Right atrium auricular region (tissue), 2 donors: ENCODE data around the gene SRSF9. TPM values are rescaled to one million over a fixed set of nuclear protein-coding genes. Genes with fewer than 3 reads are reported as not detected.

ENCODE experiments used
- DNase-seq: peaks from one replicate; pipeline ENCODE4 v3.0.0-alpha.2; 2019; ENCODE audit warnings: low spot score
- H3K27ac ChIP-seq, 2 donors: fragments of 200-600 bp; sonication (generic); 1 replicate in 1 of 2; 2 replicates in 1 of 2; pipeline ENCODE4 v1.5.1; 2016 to 2019
- H3K27me3 ChIP-seq, 2 donors: fragments of 200-600 bp; sonication (generic); one replicate each; pipeline versions ENCODE4 v1.5.1 to v1.6.0; 2017 to 2019
- H3K36me3 ChIP-seq: fragments of 200-600 bp; sonication (generic); one replicate; pipeline ENCODE4 v1.5.1; 2016
- H3K4me1 ChIP-seq, 2 donors: fragments of 200-600 bp; sonication (generic); one replicate each; pipeline versions ENCODE4 v1.5.1 to v1.6.0; 2017 to 2019
- H3K4me3 ChIP-seq, 2 donors: fragments of 200-600 bp; sonication (generic); 1 replicate in 1 of 2; 2 replicates in 1 of 2; pipeline ENCODE4 v1.5.1; 2017 to 2019; ENCODE audit warnings: mild to moderate bottlenecking in 1 of 2, moderate library complexity in 1 of 2
- H3K9me3 ChIP-seq, 2 donors: fragments of 200-600 bp; sonication (generic); one replicate each; pipeline ENCODE4 v1.5.1; 2019
- total RNA-seq, 2 donors: library from RNA; depleted of rRNA; stranded (reverse); fragments of >200 nt; gene quantifications; one replicate each; pipeline ENCODE4 v1.1.0, GENCODE V29; 2016
- TF ChIP-seq, protein P1 (sequence below), 2 donors: fragments of 200-600 bp; sonication (generic); IDR thresholded peaks; one replicate each; pipeline ENCODE4 v1.5.1; 2019; ENCODE audit warnings: antibody characterized with exemption in 2 of 2

The SRSF9 gene
- total RNA-seq, 2 donors from 2014 or later, result 18.7 to 31.4 TPM

DNA sequence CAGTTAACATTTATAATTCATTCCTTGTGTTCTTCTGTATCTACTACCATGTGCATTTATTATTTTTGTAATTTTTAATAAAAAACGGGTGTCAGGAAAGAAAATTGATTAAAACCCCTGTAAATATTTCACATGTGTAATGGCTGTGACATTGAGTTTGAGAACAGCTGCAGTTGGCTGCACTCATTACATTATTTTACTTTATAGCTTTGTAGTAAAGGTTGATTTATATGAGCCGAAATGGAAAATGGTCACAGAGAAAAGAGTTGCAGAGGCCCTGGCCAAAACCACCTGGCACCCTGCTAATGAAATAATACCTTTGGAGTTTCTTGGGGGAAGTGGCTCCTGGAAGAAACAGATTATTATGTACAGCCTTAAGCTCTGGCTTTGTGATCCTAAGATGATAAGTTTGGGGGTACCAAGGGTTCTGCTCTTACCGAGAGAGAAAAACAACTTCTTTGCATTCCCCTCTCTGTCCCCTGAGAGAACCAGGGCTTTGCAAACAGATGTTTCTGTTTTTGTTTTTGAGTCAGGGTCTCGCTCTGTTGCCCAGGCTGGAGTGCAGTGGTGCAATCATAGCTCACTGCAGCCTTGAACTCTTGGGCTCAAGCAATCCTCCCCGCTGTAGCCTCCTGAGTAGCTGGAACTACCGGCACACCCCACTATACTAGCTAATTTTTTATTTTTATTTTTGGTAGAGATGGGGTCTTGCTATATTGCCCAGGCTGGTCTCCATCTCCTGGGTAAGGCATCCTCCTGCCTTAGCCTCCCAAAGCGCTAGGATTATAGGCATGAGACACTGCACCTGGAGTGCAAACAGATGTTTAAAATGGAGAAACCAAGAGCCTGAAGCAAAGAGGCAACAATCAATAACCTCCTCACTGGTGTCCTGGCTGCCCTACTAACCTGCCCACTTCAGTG lies 16.7 kb upstream of the SRSF9 start:
- Histone ChIP-seq H3K36me3 (no peaks in the 10 kb centered on the region), H3K27me3 (no peaks in the 10 kb centered on the region), H3K4me1 (no peaks in the 10 kb centered on the region), H3K9me3 (no peaks in the 10 kb centered on the region), H3K4me3 (no peak overlapping the region), H3K27ac (no peak overlapping the region)
- TF ChIP-seq, protein P1, sequence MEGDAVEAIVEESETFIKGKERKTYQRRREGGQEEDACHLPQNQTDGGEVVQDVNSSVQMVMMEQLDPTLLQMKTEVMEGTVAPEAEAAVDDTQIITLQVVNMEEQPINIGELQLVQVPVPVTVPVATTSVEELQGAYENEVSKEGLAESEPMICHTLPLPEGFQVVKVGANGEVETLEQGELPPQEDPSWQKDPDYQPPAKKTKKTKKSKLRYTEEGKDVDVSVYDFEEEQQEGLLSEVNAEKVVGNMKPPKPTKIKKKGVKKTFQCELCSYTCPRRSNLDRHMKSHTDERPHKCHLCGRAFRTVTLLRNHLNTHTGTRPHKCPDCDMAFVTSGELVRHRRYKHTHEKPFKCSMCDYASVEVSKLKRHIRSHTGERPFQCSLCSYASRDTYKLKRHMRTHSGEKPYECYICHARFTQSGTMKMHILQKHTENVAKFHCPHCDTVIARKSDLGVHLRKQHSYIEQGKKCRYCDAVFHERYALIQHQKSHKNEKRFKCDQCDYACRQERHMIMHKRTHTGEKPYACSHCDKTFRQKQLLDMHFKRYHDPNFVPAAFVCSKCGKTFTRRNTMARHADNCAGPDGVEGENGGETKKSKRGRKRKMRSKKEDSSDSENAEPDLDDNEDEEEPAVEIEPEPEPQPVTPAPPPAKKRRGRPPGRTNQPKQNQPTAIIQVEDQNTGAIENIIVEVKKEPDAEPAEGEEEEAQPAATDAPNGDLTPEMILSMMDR (IDR thresholded peaks at IDR 0.05), result no peak
- DNase-seq, result no peak

DNA sequence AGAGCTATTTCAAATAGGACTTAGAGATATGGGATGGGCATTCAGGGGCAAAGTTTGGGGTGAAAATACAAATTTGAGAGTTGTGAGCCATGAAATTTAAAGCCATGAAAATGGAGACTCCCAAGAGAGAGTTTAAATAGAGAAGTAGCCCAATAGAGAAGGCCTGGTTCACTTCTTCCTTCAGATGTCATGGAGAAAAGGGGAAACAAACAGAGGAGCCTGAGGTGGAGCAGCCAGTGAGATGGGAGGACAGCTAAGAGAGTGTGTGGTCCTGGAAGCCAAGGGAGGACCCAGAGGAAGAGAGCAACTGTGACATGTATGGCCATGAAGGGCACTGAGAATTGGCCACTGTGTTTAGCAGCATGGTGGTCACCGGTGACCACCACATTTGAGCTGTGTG lies 14.1 kb upstream of the SRSF9 start:
- TF ChIP-seq, protein P1 (IDR thresholded peaks at IDR 0.05), result no peak

DNA sequence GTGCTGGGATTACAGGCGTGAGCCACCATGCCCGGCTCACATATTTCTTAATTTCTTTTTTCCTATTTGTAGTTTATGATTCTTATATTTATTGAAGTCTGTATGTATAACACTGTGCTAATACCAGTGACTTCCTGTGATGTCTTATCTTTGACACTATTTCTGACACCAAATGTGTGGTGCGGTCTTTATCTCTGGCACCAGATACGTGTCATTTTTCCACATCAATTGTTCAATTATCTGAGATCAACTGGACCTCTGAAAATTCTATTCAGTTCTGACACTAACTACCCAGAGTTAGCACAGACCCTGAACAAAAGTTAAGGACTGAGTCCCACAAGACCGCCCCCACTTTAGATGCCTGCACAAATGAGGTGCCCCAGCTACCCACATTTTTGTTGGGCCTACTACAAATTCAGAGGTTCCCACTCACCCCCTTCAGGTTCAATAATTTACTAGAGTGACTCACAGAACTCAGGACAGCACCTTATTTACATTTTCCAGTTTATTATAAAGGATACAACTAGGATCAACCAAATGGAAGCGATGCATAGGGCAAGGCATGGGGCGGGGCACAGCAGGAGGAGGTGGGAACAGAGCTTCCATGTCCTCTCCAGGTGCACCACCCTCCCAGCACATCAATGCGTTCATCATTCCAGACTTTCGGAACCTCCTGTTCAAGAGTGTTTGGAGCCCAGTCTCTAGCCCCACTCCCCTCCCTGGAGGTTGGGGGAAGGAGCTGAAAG lies 11.6 kb upstream of the SRSF9 start:
- no peaks in the 10 kb centered on the region for H3K27me3 ChIP-seq
- H3K27ac ChIP-seq, result no peak overlapping the region
- TF ChIP-seq, protein P1 (IDR thresholded peaks at IDR 0.05), result no peak
- no peak for DNase-seq
- no peaks in the 10 kb centered on the region for H3K36me3 ChIP-seq
- no peak overlapping the region for H3K4me3 ChIP-seq
- H3K9me3 ChIP-seq, result no peaks in the 10 kb centered on the region
- H3K4me1 ChIP-seq, result no peaks in the 10 kb centered on the region

More for the DNA sequence above, 14.1 kb upstream of the SRSF9 start:
- H3K27ac ChIP-seq, result no peak overlapping the region
- H3K36me3 ChIP-seq, result no peaks in the 10 kb centered on the region
- no peak overlapping the region for H3K4me3 ChIP-seq
- H3K27me3 ChIP-seq, result no peaks in the 10 kb centered on the region
- no peak for DNase-seq
- H3K9me3 ChIP-seq, result no peaks in the 10 kb centered on the region
- H3K4me1 ChIP-seq, result no peaks in the 10 kb centered on the region

DNA sequence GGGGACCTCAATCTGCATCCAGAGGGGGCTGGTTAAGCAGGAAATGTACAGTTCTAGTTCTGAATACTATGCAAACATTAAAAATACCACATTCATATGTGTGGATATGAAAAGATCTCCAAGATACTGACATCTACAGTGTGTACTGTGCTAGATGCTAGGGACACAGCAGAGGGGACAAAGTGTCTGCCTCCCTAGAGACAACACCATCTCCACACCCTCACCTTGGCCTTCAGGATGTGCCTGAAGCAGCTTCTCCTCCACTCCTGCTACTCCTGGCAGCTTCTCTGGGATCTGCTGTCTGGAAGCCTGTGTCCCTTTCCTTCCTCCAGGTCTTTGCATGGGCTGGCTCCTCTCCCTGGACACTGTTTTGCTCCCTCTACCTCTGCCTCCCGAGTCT lies 10.7 kb upstream of the SRSF9 start:
- H3K27me3 ChIP-seq, result no peaks in the 10 kb centered on the region
- H3K27ac ChIP-seq, result no peak overlapping the region
- TF ChIP-seq, protein P1 (IDR thresholded peaks at IDR 0.05), result no peak
- H3K36me3 ChIP-seq, result no peaks in the 10 kb centered on the region
- H3K4me1 ChIP-seq, result no peaks in the 10 kb centered on the region
- DNase-seq, result no peak
- no peak overlapping the region for H3K4me3 ChIP-seq
- no peaks in the 10 kb centered on the region for H3K9me3 ChIP-seq

DNA sequence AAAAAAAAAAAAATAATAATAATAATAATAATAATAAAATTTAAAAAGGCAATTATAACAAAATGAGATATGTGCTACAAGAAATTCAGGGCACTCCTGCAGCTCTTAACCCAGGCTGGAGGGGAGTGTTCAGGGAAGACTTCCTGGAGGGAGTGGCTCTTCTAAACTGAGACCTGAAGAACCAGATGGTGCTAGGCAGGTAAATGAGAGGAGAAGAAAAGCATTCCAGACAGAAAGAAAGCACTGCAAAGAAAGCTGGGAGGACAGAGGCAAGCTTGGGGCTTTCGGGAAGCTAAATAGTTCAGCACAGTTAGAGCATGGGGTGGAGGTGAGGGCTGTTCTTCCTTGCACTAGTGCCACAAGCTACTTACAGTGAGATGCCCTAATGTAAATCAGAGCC lies 9.9 kb upstream of the SRSF9 start:
- no peak overlapping the region for H3K4me3 ChIP-seq
- H3K4me1 ChIP-seq, result no peaks in the 10 kb centered on the region
- no peaks in the 10 kb centered on the region for H3K27me3 ChIP-seq
- H3K36me3 ChIP-seq, result no peaks in the 10 kb centered on the region
- no peak for DNase-seq
- H3K9me3 ChIP-seq, result no peaks in the 10 kb centered on the region
- no peak overlapping the region for H3K27ac ChIP-seq
- TF ChIP-seq, protein P1 (IDR thresholded peaks at IDR 0.05), result no peak
